ENCODE results near the gene DNAH1. TPM values are rescaled to one million over a fixed set of nuclear protein-coding genes. Genes with fewer than 3 reads are reported as not detected.

Gene DNAH1
- total RNA-seq, 1 experiment from 2014 or later: 5.5 TPM

- no peak for ATAC-seq
- Histone ChIP-seq H4K20me1 (ENCODE audit: insufficient read depth) (no peaks in the 10 kb centered on the region), H3K27me3 (ENCODE audit: insufficient read depth, low read length) (no peaks in the 10 kb centered on the region), H3K4me1 (ENCODE audit: control insufficient read depth in 1 of 2, insufficient read depth in 2 of 2, low read length in 2 of 2) (no peaks in the 10 kb centered on the region), H3K36me3 (ENCODE audit: control insufficient read depth in 1 of 2, insufficient read depth in 2 of 2, low read length in 2 of 2) (no peaks in the 10 kb centered on the region), H3K9ac (ENCODE audit: low read length) (no peak overlapping the region), H3K4me2 (ENCODE audit: low read length) (no peak overlapping the region), H2AFZ (ENCODE audit: low read depth, low read length, poor library complexity, severe bottlenecking) (no peak overlapping the region), H3K79me2 (ENCODE audit: insufficient read depth, low read length) (no peaks in the 10 kb centered on the region), H3K9me3 (ENCODE audit: control insufficient read depth in 1 of 2, insufficient read depth in 1 of 2, low read depth in 1 of 2, low read length in 2 of 2) (no peaks in the 10 kb centered on the region), H3K27ac (ENCODE audit: low read depth, low read length) (no peak overlapping the region), H3K4me3 (replicated peaks in 1 of 2; ENCODE audit: low read depth in 1 of 2, low read length in 2 of 2) (no peak overlapping the region), H3K9me2 (ENCODE audit: insufficient read depth) (no peaks in the 10 kb centered on the region)
- TF ChIP-seq CEBPB (IDR thresholded peaks at IDR 0.05; ENCODE audit: low read depth) (no peak), ZBTB33 (IDR thresholded peaks at IDR 0.05; ENCODE audit: extremely low read depth, insufficient replicate concordance, low read length) (no peak), MAX (IDR thresholded peaks at IDR 0.05) (no peak), ZNF274 (IDR thresholded peaks at IDR 0.05; ENCODE audit: low read depth, low read length) (no peak), SRF (IDR thresholded peaks at IDR 0.05; ENCODE audit: low read depth) (no peak), ZFX (IDR thresholded peaks at IDR 0.05) (no peak), EZH2phosphoT487 (IDR thresholded peaks at IDR 0.05; ENCODE audit: borderline replicate concordance) (no peak), YY1 (IDR thresholded peaks at IDR 0.05; ENCODE audit: extremely low read depth, insufficient replicate concordance, low read depth, low read length) (no peak), CBX3 (IDR thresholded peaks at IDR 0.05; ENCODE audit: low read depth) (no peak), JUND (IDR thresholded peaks at IDR 0.05) (no peak), EZH2 (IDR thresholded peaks at IDR 0.05) (no peak), POLR2AphosphoS5 (IDR thresholded peaks at IDR 0.05; ENCODE audit: low read depth, low read length) (no peak), REST (IDR thresholded peaks at IDR 0.05; ENCODE audit: low read depth) (no peak), FOSL1 (IDR thresholded peaks at IDR 0.05; ENCODE audit: low read depth) (no peak)
- CTCF ChIA-PET: no interaction called here
- no peak for DNase-seq (ENCODE audit: low read depth, low spot score)
- RAD21 ChIA-PET (ENCODE audit: low non-redundant PET in 1 of 2, low total read pairs in 2 of 2, uncharacterized antibody in 2 of 2, unreplicated experiment in 2 of 2): no interaction called here
- no TSS peak for BruUV-seq (replicated peaks)
- POLR2A ChIA-PET: no interaction called here
- intact Hi-C loops (cut with micrococcal nuclease): no loop called here
Measured at GRCh38 chr3:52430416-52430810, 114.3 kb downstream of the DNAH1 start.
